Heart right ventricle (tissue), 16 donors: ENCODE results near the gene SLX9. TPM values are rescaled to one million over a fixed set of nuclear protein-coding genes. Genes with fewer than 3 reads are reported as not detected.

Experiments used
- ATAC-seq, 8 donors: fragments of 200-7000 bp; cut with Tn5 transposase; one replicate each; pipeline ENCODE4 v1.9.1; 2020; ENCODE audit warnings: mild to moderate bottlenecking in 8 of 8, moderate library complexity in 8 of 8, moderate number of reproducible peaks in 1 of 8
- DNase-seq, 2 donors: peaks; one replicate each; pipeline ENCODE4 v3.0.0-alpha.2; 2020
- H3K27ac ChIP-seq, 10 donors: fragments of 200-600 bp; sonication (generic) in 2 of 10; one replicate each; pipeline versions ENCODE4 v1.5.0 to v1.8.0; 2020 to 2022; ENCODE audit warnings: mild to moderate bottlenecking in 3 of 10
- H3K27me3 ChIP-seq, 7 donors: fragments of 200-600 bp; one replicate each; pipeline ENCODE4 v1.8.0; 2021 to 2022; ENCODE audit warnings: mild to moderate bottlenecking in 2 of 7
- H3K36me3 ChIP-seq, 9 donors: fragments of 200-600 bp; sonication (generic) in 1 of 9; one replicate each; pipeline versions ENCODE4 v1.5.0 to v1.8.0; 2020 to 2022; ENCODE audit warnings: mild to moderate bottlenecking in 2 of 9
- H3K4me1 ChIP-seq, 9 donors: fragments of 200-600 bp; sonication (generic) in 1 of 9; one replicate each; pipeline versions ENCODE4 v1.5.0 to v1.8.0; 2020 to 2022; ENCODE audit warnings: mild to moderate bottlenecking in 4 of 9
- H3K4me3 ChIP-seq, 10 donors: fragments of 200-600 bp; sonication (generic) in 2 of 10; one replicate each; pipeline versions ENCODE4 v1.5.0 to v1.8.0; 2020 to 2022; ENCODE audit warnings: mild to moderate bottlenecking in 7 of 10, moderate library complexity in 2 of 10
- H3K9me3 ChIP-seq, 11 donors: fragments of 200-600 bp in 10 of 11; sonication (generic) in 2 of 11; one replicate each; pipeline versions ENCODE4 v1.5.0 to v1.8.0; 2013 to 2022; ENCODE audit warnings: mild to moderate bottlenecking in 2 of 11, control low read depth in 1 of 11, moderate library complexity in 1 of 11
- WGBS, 2 donors: extraction: QIAGEN DNeasy Blood & Tissue Kit; methylation state at CpG; one replicate each; pipeline ENCODE4 v1.1.7; 2013; ENCODE audit warnings: inconsistent platforms in 1 of 2; 5-methylcytosine and 5-hydroxymethylcytosine counted together
- intact Hi-C, 10 donors: fragments of 100-400 bp; cut with DNase I; formaldehyde crosslinking; loops; one replicate each; pipeline versions ENCODE4 v1.11.1 to v1.14.2; 2022
- polyA plus RNA-seq, 2 donors: library from polyadenylated mRNA; stranded (reverse); fragments of 200-250 nt; gene quantifications; one replicate each; pipeline ENCODE4 v1.2.3, GENCODE V29; 2013
- total RNA-seq, 10 donors: library from RNA; stranded (reverse); fragmentation: NEBNext Ultra II Directional in 3 of 10; extraction: Animal tissue kit (Norgen Biotek cat#: 25700) in 3 of 10; gene quantifications; one replicate each; pipeline versions ENCODE4 v1.2.1 to v1.2.4, GENCODE V29; 2021 to 2023
- TF ChIP-seq, protein P1 (sequence below), 9 donors: fragments of 200-600 bp; sonication (generic) in 2 of 9; IDR thresholded peaks; one replicate each; pipeline versions ENCODE4 v1.5.0 to v1.8.0; 2021 to 2022; ENCODE audit warnings: antibody characterized with exemption in 9 of 9, mild to moderate bottlenecking in 5 of 9, moderate library complexity in 1 of 9
- donor health status: Arrhythmogenic right ventricular cardiomyopathy.
- donor health status: ischemic (EF 13 %, LVEDD 7.1; RV severe dilation, severe dysfunction).
- donor health status: healthy with polysubstance abuse.
- donor health status: DM: no; HTN: yes; CAD: no.
- donor health status: DM: no; HTN: no; CAD: no.
- donor health status: ischemic (EF 25% LVEDD 6.9; RV normal size, moderate dysfunction).
- donor health status: ischemic (EF 25% LVEDD 5.7; RV mildly dilated, moderate dysfunction).
- donor health status: healthy.
- donor health status: DM: yes; HTN: yes; CAD: no.
- donor health status: Ischemic cardiomyopathy.
- donor health status: ischemic (EF 35%, LVEDD 5.7; RV mildly dilated, moderate dysfunction).
- donor health status: nonischemic (EF 11% LVEDD 7.7; RV severe dilation, severe dysfunction).
- donor health status: DM: yes; HTN: yes; CAD: no.
- donor health status: PGD.
- donor health status: ischemic (EF 29% LVEDD 5.4; RV normal size, mild dysfunction).
- donor health status: nonischemic (EF 23%, LVEDD 6.1; RV moderate dilation, normal function).

SLX9 gene
- total and polyA plus RNA-seq, 12 donors, result 42.4 to 83.6 (median 57.3) TPM

GRCh38 chr21:44972301-44972814 lies 32.5 kb downstream of the SLX9 start:
- TF ChIP-seq, protein P1, sequence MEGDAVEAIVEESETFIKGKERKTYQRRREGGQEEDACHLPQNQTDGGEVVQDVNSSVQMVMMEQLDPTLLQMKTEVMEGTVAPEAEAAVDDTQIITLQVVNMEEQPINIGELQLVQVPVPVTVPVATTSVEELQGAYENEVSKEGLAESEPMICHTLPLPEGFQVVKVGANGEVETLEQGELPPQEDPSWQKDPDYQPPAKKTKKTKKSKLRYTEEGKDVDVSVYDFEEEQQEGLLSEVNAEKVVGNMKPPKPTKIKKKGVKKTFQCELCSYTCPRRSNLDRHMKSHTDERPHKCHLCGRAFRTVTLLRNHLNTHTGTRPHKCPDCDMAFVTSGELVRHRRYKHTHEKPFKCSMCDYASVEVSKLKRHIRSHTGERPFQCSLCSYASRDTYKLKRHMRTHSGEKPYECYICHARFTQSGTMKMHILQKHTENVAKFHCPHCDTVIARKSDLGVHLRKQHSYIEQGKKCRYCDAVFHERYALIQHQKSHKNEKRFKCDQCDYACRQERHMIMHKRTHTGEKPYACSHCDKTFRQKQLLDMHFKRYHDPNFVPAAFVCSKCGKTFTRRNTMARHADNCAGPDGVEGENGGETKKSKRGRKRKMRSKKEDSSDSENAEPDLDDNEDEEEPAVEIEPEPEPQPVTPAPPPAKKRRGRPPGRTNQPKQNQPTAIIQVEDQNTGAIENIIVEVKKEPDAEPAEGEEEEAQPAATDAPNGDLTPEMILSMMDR (IDR thresholded peaks at IDR 0.05), result no peak
- intact Hi-C loops, result no loop called here
- H3K27me3 ChIP-seq, result no peaks in the 10 kb centered on the region
- no peak overlapping the region for H3K4me3 ChIP-seq
- no peak overlapping the region for H3K27ac ChIP-seq
- 87 to 89% methylated on average over 19 of the region's 19 CpGs for WGBS, 2 donors
- peaks cover 2 to 30% (median 11%) of the 10 kb centered on the region in 9 donors for H3K4me1 ChIP-seq
- ATAC-seq (no peak), DNase-seq (no peak)
- peaks cover 0 to 75% (median 13%) of the 10 kb centered on the region in 9 donors for H3K36me3 ChIP-seq
- no peaks in the 10 kb centered on the region for H3K9me3 ChIP-seq

GRCh38 chr21:44972821-44973220 lies 33.0 kb downstream of the SLX9 start:
- intact Hi-C loops, result no loop called here
- Histone ChIP-seq H3K4me3 (no peak overlapping the region), H3K27me3 (no peaks in the 10 kb centered on the region), H3K9me3 (no peaks in the 10 kb centered on the region), H3K36me3 (peaks cover 0 to 75% (median 13%) of the 10 kb centered on the region in 9 donors), H3K27ac (no peak overlapping the region), H3K4me1 (peaks cover 0 to 26% (median 7%) of the 10 kb centered on the region in 9 donors)
- WGBS, 2 donors, result 87 to 89% methylated on average over 16 of the region's 16 CpGs
- no peak for ATAC-seq
- DNase-seq, result no peak
- TF ChIP-seq, protein P1 (IDR thresholded peaks at IDR 0.05), result no peak

GRCh38 chr21:44973598-44973997 lies 33.8 kb downstream of the SLX9 start:
- TF ChIP-seq, protein P1 (IDR thresholded peaks at IDR 0.05), result no peak
- intact Hi-C loops, result no loop called here
- ATAC-seq, result no peak
- H3K36me3 ChIP-seq, result peaks cover 0 to 77% (median 13%) of the 10 kb centered on the region in 9 donors
- no peak overlapping the region for H3K4me3 ChIP-seq
- H3K4me1 ChIP-seq, result peaks cover 0 to 19% (median 3%) of the 10 kb centered on the region in 9 donors
- DNase-seq, result no peak
- no peak overlapping the region for H3K27ac ChIP-seq
- H3K27me3 ChIP-seq, result no peaks in the 10 kb centered on the region
- no peaks in the 10 kb centered on the region for H3K9me3 ChIP-seq
- 97% methylated on average over 13 of the region's 14 CpGs for WGBS, 2 donors

- peaks cover 0 to 66% (median 13%) of the 10 kb centered on the region in 9 donors for H3K36me3 ChIP-seq
- no peaks in the 10 kb centered on the region for H3K27me3 ChIP-seq
- TF ChIP-seq, protein P1 (IDR thresholded peaks at IDR 0.05), result no peak
- peaks cover 0 to 9% (median 2%) of the 10 kb centered on the region in 9 donors for H3K4me1 ChIP-seq
- DNase-seq (no peak), ATAC-seq (no peak)
- no peak overlapping the region for H3K4me3 ChIP-seq
- H3K27ac ChIP-seq, result no peak overlapping the region
- H3K9me3 ChIP-seq, result no peaks in the 10 kb centered on the region
- WGBS, 2 donors, result 95 to 96% methylated on average over 17 of the region's 17 CpGs
- intact Hi-C loops, result no loop called here
Measured at GRCh38 chr21:44974676-44975075, 34.8 kb downstream of the SLX9 start.
